Panc1 (cell line): ENCODE results near the gene SULT1C2. TPM values are rescaled to one million over a fixed set of nuclear protein-coding genes. Genes with fewer than 3 reads are reported as not detected.

Experiments
- ATAC-seq: fragments of 200-7000 bp; cut with Tn5 transposase; 2 replicates; pipeline ENCODE4 v1.9.1; 2020; ENCODE audit warnings: mild to moderate bottlenecking, moderate library complexity
- BruUV-seq: library from RNA; stranded (reverse); fragments of 400-500 nt; replicated peaks from 2 replicates; lab custom pipeline; 2021; lab: Mats Ljungman, UMichigan
- CTCF ChIA-PET: fragments of 300-600 bp; sonication (Branson Sonifier 250); formaldehyde crosslinking; loops from one replicate; lab custom pipeline; 2022; ENCODE audit warnings: antibody characterized with exemption; lab: Charles Lee
- POLR2A ChIA-PET: fragments of 300-600 bp; sonication (Branson Sonifier 250); formaldehyde crosslinking; loops from one replicate; lab custom pipeline; 2022; ENCODE audit warnings: antibody characterized with exemption; lab: Charles Lee
- DNase-seq: peaks from one replicate; pipeline ENCODE4 v3.0.0-alpha.2; 2010; ENCODE audit warnings: low read depth, low spot score
- H3K27ac ChIP-seq: 2 replicates; pipeline ENCODE4 v1.5.1; 2011; ENCODE audit warnings: mild to moderate bottlenecking, low read length, inconsistent platforms
- H3K27me3 ChIP-seq: fragments of 200-500 bp; sonication (Bioruptor generic); 2 replicates; pipeline ENCODE4 v1.6.0; 2014; ENCODE audit warnings: low read length, inconsistent platforms; ENCODE audit not compliant: control insufficient read depth, insufficient read depth
- H3K36me3 ChIP-seq: fragments of 200-500 bp; sonication (Bioruptor generic); 2 replicates; pipeline ENCODE4 v1.5.1; 2014; ENCODE audit warnings: inconsistent platforms, mild to moderate bottlenecking, low read length, moderate library complexity; ENCODE audit not compliant: control insufficient read depth, insufficient read depth
- H3K4me1 ChIP-seq: 2 replicates; pipeline ENCODE4 v1.5.1; 2011; ENCODE audit warnings: inconsistent platforms, mild to moderate bottlenecking, low read length, moderate library complexity; ENCODE audit not compliant: control insufficient read depth, insufficient read depth
- H3K4me3 ChIP-seq, 2 experiments: 2 replicates each; pipeline ENCODE4 v1.5.1; 2011 to 2012; ENCODE audit warnings: low read depth in 2 of 2, low read length in 2 of 2, mild to moderate bottlenecking in 2 of 2, inconsistent platforms in 1 of 2, moderate library complexity in 1 of 2
- H3K9me3 ChIP-seq: fragments of 200-500 bp; sonication (Bioruptor generic); 2 replicates; pipeline ENCODE4 v1.5.1; 2014; ENCODE audit warnings: low read depth, mild to moderate bottlenecking, inconsistent platforms, low read length, moderate library complexity; ENCODE audit not compliant: control insufficient read depth, insufficient read depth
- POLR2AphosphoS5 ChIP-seq: IDR thresholded peaks from 2 replicates; pipeline ENCODE4 v1.6.1; 2012; ENCODE audit warnings: mild to moderate bottlenecking, low read depth, low read length, moderate library complexity
- SIN3A ChIP-seq: IDR thresholded peaks from 2 replicates; pipeline ENCODE4 v1.6.1; 2012; ENCODE audit warnings: low read depth, mild to moderate bottlenecking, low read length, moderate library complexity, borderline replicate concordance; ENCODE audit not compliant: insufficient read depth
- TCF7L2 ChIP-seq: IDR thresholded peaks from 2 replicates; pipeline ENCODE4 v1.6.1; 2011; ENCODE audit warnings: mild to moderate bottlenecking, low read depth, low read length, inconsistent platforms
- in situ Hi-C: cut with HindIII; loops from 2 replicates; pipeline ENCODE4 v1.10.0; 2016; ENCODE audit warnings: low sequenced_read_pairs, low pct_unique_long_range_greater_than_20kb
- intact Hi-C: fragments of 100-400 bp; cut with micrococcal nuclease; formaldehyde crosslinking; loops from one replicate; pipeline ENCODE4 v1.10.0; 2022; ENCODE audit not compliant: unreplicated experiment
- total RNA-seq: library from RNA; stranded (reverse); gene quantifications from one replicate; pipeline ENCODE4 v1.2.1, GENCODE V29; 2021; ENCODE audit not compliant: unreplicated experiment
- TF ChIP-seq, protein P1 (sequence below): fragments of 450-650 bp; IDR thresholded peaks from 2 replicates; pipeline ENCODE4 v1.5.1; 2017; ENCODE audit warnings: mild to moderate bottlenecking
- TF ChIP-seq, protein P2 (sequence below), 2 experiments: IDR thresholded peaks; 2 replicates each; pipeline ENCODE4 v1.6.1; 2011 to 2012; ENCODE audit warnings: low read depth in 2 of 2, control low read depth in 1 of 2, low read length in 1 of 2, mild to moderate bottlenecking in 1 of 2, moderate library complexity in 1 of 2; ENCODE audit not compliant: insufficient read depth in 1 of 2

The SULT1C2 gene
- total RNA-seq, 1 experiment from 2014 or later, result 0.31 TPM

GRCh38 chr2:108287169-108287568 is 1.5 kb upstream of the SULT1C2 start:
- no peak overlapping the region for H3K4me3 ChIP-seq
- no peaks in the 10 kb centered on the region for H3K9me3 ChIP-seq
- no peaks in the 10 kb centered on the region; the same call in 1 of the 2 replicates for H3K27me3 ChIP-seq
- no peak overlapping the region for H3K27ac ChIP-seq
- no peaks in the 10 kb centered on the region for H3K36me3 ChIP-seq
- no TSS peak for BruUV-seq
- no peaks in the 10 kb centered on the region for H3K4me1 ChIP-seq
- DNase-seq (no peak), ATAC-seq (no peak)
- TF ChIP-seq SIN3A, result no peak
- CTCF ChIA-PET, result no interaction called here
- POLR2A ChIA-PET, result no interaction called here
- in situ Hi-C loops, result no loop called here
- intact Hi-C loops, result no loop called here

GRCh38 chr2:108293850-108294249 is 5.2 kb downstream of the SULT1C2 start:
- TF ChIP-seq POLR2AphosphoS5, result no peak
- no peak for TF ChIP-seq TCF7L2
- TF ChIP-seq, protein P1, sequence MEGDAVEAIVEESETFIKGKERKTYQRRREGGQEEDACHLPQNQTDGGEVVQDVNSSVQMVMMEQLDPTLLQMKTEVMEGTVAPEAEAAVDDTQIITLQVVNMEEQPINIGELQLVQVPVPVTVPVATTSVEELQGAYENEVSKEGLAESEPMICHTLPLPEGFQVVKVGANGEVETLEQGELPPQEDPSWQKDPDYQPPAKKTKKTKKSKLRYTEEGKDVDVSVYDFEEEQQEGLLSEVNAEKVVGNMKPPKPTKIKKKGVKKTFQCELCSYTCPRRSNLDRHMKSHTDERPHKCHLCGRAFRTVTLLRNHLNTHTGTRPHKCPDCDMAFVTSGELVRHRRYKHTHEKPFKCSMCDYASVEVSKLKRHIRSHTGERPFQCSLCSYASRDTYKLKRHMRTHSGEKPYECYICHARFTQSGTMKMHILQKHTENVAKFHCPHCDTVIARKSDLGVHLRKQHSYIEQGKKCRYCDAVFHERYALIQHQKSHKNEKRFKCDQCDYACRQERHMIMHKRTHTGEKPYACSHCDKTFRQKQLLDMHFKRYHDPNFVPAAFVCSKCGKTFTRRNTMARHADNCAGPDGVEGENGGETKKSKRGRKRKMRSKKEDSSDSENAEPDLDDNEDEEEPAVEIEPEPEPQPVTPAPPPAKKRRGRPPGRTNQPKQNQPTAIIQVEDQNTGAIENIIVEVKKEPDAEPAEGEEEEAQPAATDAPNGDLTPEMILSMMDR, result no peak
- no peak for TF ChIP-seq SIN3A
- TF ChIP-seq, protein P2, sequence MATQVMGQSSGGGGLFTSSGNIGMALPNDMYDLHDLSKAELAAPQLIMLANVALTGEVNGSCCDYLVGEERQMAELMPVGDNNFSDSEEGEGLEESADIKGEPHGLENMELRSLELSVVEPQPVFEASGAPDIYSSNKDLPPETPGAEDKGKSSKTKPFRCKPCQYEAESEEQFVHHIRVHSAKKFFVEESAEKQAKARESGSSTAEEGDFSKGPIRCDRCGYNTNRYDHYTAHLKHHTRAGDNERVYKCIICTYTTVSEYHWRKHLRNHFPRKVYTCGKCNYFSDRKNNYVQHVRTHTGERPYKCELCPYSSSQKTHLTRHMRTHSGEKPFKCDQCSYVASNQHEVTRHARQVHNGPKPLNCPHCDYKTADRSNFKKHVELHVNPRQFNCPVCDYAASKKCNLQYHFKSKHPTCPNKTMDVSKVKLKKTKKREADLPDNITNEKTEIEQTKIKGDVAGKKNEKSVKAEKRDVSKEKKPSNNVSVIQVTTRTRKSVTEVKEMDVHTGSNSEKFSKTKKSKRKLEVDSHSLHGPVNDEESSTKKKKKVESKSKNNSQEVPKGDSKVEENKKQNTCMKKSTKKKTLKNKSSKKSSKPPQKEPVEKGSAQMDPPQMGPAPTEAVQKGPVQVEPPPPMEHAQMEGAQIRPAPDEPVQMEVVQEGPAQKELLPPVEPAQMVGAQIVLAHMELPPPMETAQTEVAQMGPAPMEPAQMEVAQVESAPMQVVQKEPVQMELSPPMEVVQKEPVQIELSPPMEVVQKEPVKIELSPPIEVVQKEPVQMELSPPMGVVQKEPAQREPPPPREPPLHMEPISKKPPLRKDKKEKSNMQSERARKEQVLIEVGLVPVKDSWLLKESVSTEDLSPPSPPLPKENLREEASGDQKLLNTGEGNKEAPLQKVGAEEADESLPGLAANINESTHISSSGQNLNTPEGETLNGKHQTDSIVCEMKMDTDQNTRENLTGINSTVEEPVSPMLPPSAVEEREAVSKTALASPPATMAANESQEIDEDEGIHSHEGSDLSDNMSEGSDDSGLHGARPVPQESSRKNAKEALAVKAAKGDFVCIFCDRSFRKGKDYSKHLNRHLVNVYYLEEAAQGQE (IDR thresholded peaks at IDR 0.05; ENCODE audit: insufficient read depth in 1 of 2, low read depth in 2 of 2, low read length in 1 of 2), result no peak
- Histone ChIP-seq H3K36me3 (no peaks in the 10 kb centered on the region), H3K27ac (no peak overlapping the region), H3K4me3 (no peak overlapping the region), H3K9me3 (no peaks in the 10 kb centered on the region), H3K27me3 (no peaks in the 10 kb centered on the region), H3K4me1 (no peaks in the 10 kb centered on the region)
- POLR2A ChIA-PET, result no interaction called here
- intact Hi-C loops, result no loop called here
- no TSS peak for BruUV-seq
- ATAC-seq, result no peak
- CTCF ChIA-PET, result no interaction called here
- in situ Hi-C loops, result no loop called here
- no peak for DNase-seq

- ChIA-PET POLR2A (no interaction called here), CTCF (no interaction called here)
- in situ Hi-C loops (no loop called here), intact Hi-C loops (no loop called here)
- Histone ChIP-seq H3K27ac (no peak overlapping the region), H3K4me1 (no peaks in the 10 kb centered on the region), H3K36me3 (no peaks in the 10 kb centered on the region), H3K9me3 (no peaks in the 10 kb centered on the region), H3K27me3 (no peaks in the 10 kb centered on the region), H3K4me3 (no peak overlapping the region)
- no TSS peak for BruUV-seq
- no peak for DNase-seq
- no peak for TF ChIP-seq SIN3A
- TF ChIP-seq, protein P2 (IDR thresholded peaks at IDR 0.05; ENCODE audit: insufficient read depth in 1 of 2, low read depth in 2 of 2, low read length in 1 of 2), result no peak
- no peak for TF ChIP-seq POLR2AphosphoS5
- TF ChIP-seq, protein P1, result no peak
- no peak for TF ChIP-seq TCF7L2
- no peak for ATAC-seq
These were observed 8.9 kb downstream of the SULT1C2 start for GRCh38 chr2:108297436-108298141.
